Liver (tissue), 9 donors: ENCODE results near the gene NRAS. TPM values are rescaled to one million over a fixed set of nuclear protein-coding genes. Genes with fewer than 3 reads are reported as not detected.

Experiments
- DNase-seq: peaks from one replicate; pipeline ENCODE4 v3.0.0-alpha.2; 2017; ENCODE audit warnings: low spot score
- H3K27ac ChIP-seq, 2 donors: one replicate each; pipeline ENCODE4 v1.7.0; 2013; ENCODE audit warnings: inconsistent platforms in 2 of 2, low read length in 2 of 2, control low read depth in 1 of 2, low read depth in 1 of 2, mild to moderate bottlenecking in 1 of 2
- H3K27me3 ChIP-seq, 4 donors: one replicate each; pipeline versions ENCODE4 v1.6.1 to v1.7.0; 2013; ENCODE audit warnings: low read length in 3 of 4, inconsistent platforms in 1 of 4, mild to moderate bottlenecking in 1 of 4, moderate library complexity in 1 of 4; ENCODE audit not compliant: control insufficient read depth in 4 of 4, insufficient read depth in 4 of 4
- H3K36me3 ChIP-seq, 4 donors: one replicate each; pipeline versions ENCODE4 v1.6.1 to v1.7.0; 2013; ENCODE audit warnings: low read length in 3 of 4, mild to moderate bottlenecking in 3 of 4, low read depth in 1 of 4, moderate library complexity in 1 of 4; ENCODE audit not compliant: control insufficient read depth in 4 of 4, insufficient read depth in 3 of 4
- H3K4me1 ChIP-seq, 4 donors: one replicate each; pipeline versions ENCODE4 v1.6.1 to v1.7.0; 2013; ENCODE audit warnings: low read length in 3 of 4, mild to moderate bottlenecking in 3 of 4, moderate library complexity in 1 of 4; ENCODE audit not compliant: control insufficient read depth in 4 of 4, insufficient read depth in 4 of 4
- H3K4me3 ChIP-seq, 3 donors: one replicate each; pipeline versions ENCODE4 v1.6.1 to v1.7.0; 2013; ENCODE audit warnings: low read length in 3 of 3, control low read depth in 1 of 3, low read depth in 1 of 3, mild to moderate bottlenecking in 1 of 3
- H3K9ac ChIP-seq, 2 donors: one replicate each; pipeline ENCODE4 v1.7.0; 2013; ENCODE audit warnings: low read length in 2 of 2, mild to moderate bottlenecking in 2 of 2, moderate library complexity in 2 of 2, control low read depth in 1 of 2, low read depth in 1 of 2
- H3K9me3 ChIP-seq, 4 donors: one replicate each; pipeline versions ENCODE4 v1.6.1 to v1.7.0; 2013; ENCODE audit warnings: low read length in 3 of 4; ENCODE audit not compliant: control insufficient read depth in 4 of 4
- ATF3 ChIP-seq: IDR thresholded peaks from 2 replicates; pipeline ENCODE4 v1.6.1; 2016; ENCODE audit warnings: antibody characterized with exemption
- CTCF ChIP-seq: fragments of 150-350 bp; IDR thresholded peaks from 2 replicates; pipeline ENCODE4 v1.5.1; 2017; ENCODE audit warnings: improper control_type of control experiment, low read depth, low read length; ENCODE audit not compliant: missing input control
- EGR1 ChIP-seq, 2 donors: IDR thresholded peaks; 2 replicates each; pipeline ENCODE4 v1.6.1; 2016 to 2018; ENCODE audit warnings: antibody characterized with exemption in 2 of 2, low read depth in 2 of 2
- FOXA1 ChIP-seq: IDR thresholded peaks from 2 replicates; pipeline ENCODE4 v1.6.1; 2016; ENCODE audit warnings: antibody characterized with exemption
- FOXA2 ChIP-seq: IDR thresholded peaks from 2 replicates; pipeline ENCODE4 v1.6.1; 2016; ENCODE audit warnings: antibody characterized with exemption
- GABPA ChIP-seq, 2 donors: IDR thresholded peaks in 1 of 2; conservative IDR thresholded peaks in 1 of 2; 2 replicates each; pipeline ENCODE4 v1.6.1; 2016; ENCODE audit warnings: antibody characterized with exemption in 2 of 2, mild to moderate bottlenecking in 1 of 2, moderate library complexity in 1 of 2
- HNF4A ChIP-seq, 2 donors: conservative IDR thresholded peaks; 2 replicates each; pipeline ENCODE4 v1.6.1; 2016; ENCODE audit warnings: antibody characterized with exemption in 2 of 2, mild to moderate bottlenecking in 2 of 2
- HNF4G ChIP-seq: IDR thresholded peaks from 2 replicates; pipeline ENCODE4 v1.6.1; 2016; ENCODE audit warnings: antibody characterized with exemption
- NR2F2 ChIP-seq: IDR thresholded peaks from 2 replicates; pipeline ENCODE4 v1.6.1; 2016; ENCODE audit warnings: antibody characterized with exemption
- RXRA ChIP-seq, 2 donors: IDR thresholded peaks; 2 replicates each; pipeline ENCODE4 v1.6.1; 2017 to 2018; ENCODE audit warnings: antibody characterized with exemption in 2 of 2, mild to moderate bottlenecking in 1 of 2
- TAF1 ChIP-seq: conservative IDR thresholded peaks from 2 replicates; pipeline ENCODE4 v1.6.1; 2016; ENCODE audit warnings: antibody characterized with exemption, mild to moderate bottlenecking
- YY1 ChIP-seq: IDR thresholded peaks from 2 replicates; pipeline ENCODE4 v1.6.1; 2016; ENCODE audit warnings: antibody characterized with exemption, mild to moderate bottlenecking
- ZBTB33 ChIP-seq: IDR thresholded peaks from 2 replicates; pipeline ENCODE4 v1.6.1; 2016; ENCODE audit warnings: antibody characterized with exemption
- WGBS: extraction: QIAGEN DNeasy Blood & Tissue Kit; methylation state at CpG from one replicate; pipeline ENCODE4 v1.1.7; 2013; 5-methylcytosine and 5-hydroxymethylcytosine counted together
- polyA plus RNA-seq, 2 donors: library from polyadenylated mRNA; stranded (reverse) in 1 of 2; unstranded in 1 of 2; fragments of 200-250 nt in 1 of 2; fragments of >200 nt in 1 of 2; fragmentation: Nextera tagmentation in 1 of 2; extraction: Ambion mirVana in 1 of 2; gene quantifications; one replicate each; pipeline versions ENCODE4 v1.2.1 to v1.2.3, GENCODE V29; 2013 to 2015
- total RNA-seq, 2 donors: library from RNA; depleted of rRNA; stranded (reverse); fragments of >200 nt; gene quantifications; one replicate each; pipeline ENCODE4 v1.2.3, GENCODE V29; 2014
- donor health status: healthy.
- donor health status: healthy.
- donor health status: healthy.
- donor health status: healthy.
- donor health status: healthy.

Gene NRAS
- total and polyA plus RNA-seq, 4 donors = 6.7 to 36.0 (median 13.4) TPM

GRCh38 chr1:114728553-114728952, 12.0 kb upstream of the NRAS start:
- H3K27me3 ChIP-seq = no peaks in the 10 kb centered on the region
- no peak for DNase-seq
- H3K36me3 ChIP-seq = peaks cover 14 to 78% (median 62%) of the 10 kb centered on the region in 4 donors

GRCh38 chr1:114725230-114725629, 8.7 kb upstream of the NRAS start:
- WGBS = 90% methylated on average over 1 of the region's 1 CpG
- Histone ChIP-seq H3K27me3 (no peaks in the 10 kb centered on the region), H3K4me1 (peaks cover 9 to 32% (median 29%) of the 10 kb centered on the region in 4 donors), H3K4me3 (no peak overlapping the region), H3K9me3 (no peaks in the 10 kb centered on the region), H3K36me3 (peaks cover 17 to 64% (median 51%) of the 10 kb centered on the region in 4 donors), H3K27ac (no peak overlapping the region), H3K9ac (no peak overlapping the region)
- TF ChIP-seq RXRA (IDR thresholded peaks at IDR 0.05) (no peak), GABPA (IDR thresholded peaks at IDR 0.05 in 1 of 2, conservative IDR thresholded peaks at IDR 0.05 in 1 of 2) (no peak), ATF3 (no peak), FOXA2 (no peak), HNF4A (conservative IDR thresholded peaks at IDR 0.05) (no peak), HNF4G (no peak), TAF1 (no peak), ZBTB33 (no peak)
- DNase-seq = no peak

More at GRCh38 chr1:114728553-114728952, 12.0 kb upstream of the NRAS start:
- H3K4me3 ChIP-seq = no peak overlapping the region
- no peak overlapping the region for H3K9ac ChIP-seq
- no peak overlapping the region for H3K27ac ChIP-seq
- no peak for TF ChIP-seq EGR1 (IDR thresholded peaks at IDR 0.05; ENCODE audit: low read depth in 2 of 2)
- no peak for TF ChIP-seq FOXA2
- no peak for TF ChIP-seq ZBTB33
- no peak for TF ChIP-seq RXRA (IDR thresholded peaks at IDR 0.05)
- TF ChIP-seq CTCF = no peak
- TF ChIP-seq YY1 = no peak
- peaks cover 0 to 22% (median 21%) of the 10 kb centered on the region in 4 donors for H3K4me1 ChIP-seq
- 72% methylated on average over 2 of the region's 2 CpGs for WGBS
- no peaks in the 10 kb centered on the region for H3K9me3 ChIP-seq

- DNase-seq = no peak
- Histone ChIP-seq H3K4me3 (no peak overlapping the region), H3K9ac (no peak overlapping the region), H3K9me3 (no peaks in the 10 kb centered on the region), H3K27me3 (no peaks in the 10 kb centered on the region), H3K36me3 (peaks cover 18 to 73% (median 55%) of the 10 kb centered on the region in 4 donors), H3K27ac (no peak overlapping the region), H3K4me1 (peaks cover 9 to 39% (median 32%) of the 10 kb centered on the region in 4 donors)
- 95% methylated on average over 1 of the region's 1 CpG for WGBS
- no peak for TF ChIP-seq EGR1 (IDR thresholded peaks at IDR 0.05; ENCODE audit: low read depth in 2 of 2)
- no peak for TF ChIP-seq HNF4G
- no peak for TF ChIP-seq ZBTB33
- no peak for TF ChIP-seq NR2F2
- TF ChIP-seq FOXA1 = no peak
- TF ChIP-seq FOXA2 = no peak
- TF ChIP-seq TAF1 = no peak
These were observed 7.3 kb upstream of the NRAS start for GRCh38 chr1:114723915-114724314.
